ENCODE results near the gene PGBD4. TPM values are rescaled to one million over a fixed set of nuclear protein-coding genes. Genes with fewer than 3 reads are reported as not detected.

The PGBD4 gene
- total RNA-seq, 1 experiment from 2014 or later, result 1.5 TPM

DNA sequence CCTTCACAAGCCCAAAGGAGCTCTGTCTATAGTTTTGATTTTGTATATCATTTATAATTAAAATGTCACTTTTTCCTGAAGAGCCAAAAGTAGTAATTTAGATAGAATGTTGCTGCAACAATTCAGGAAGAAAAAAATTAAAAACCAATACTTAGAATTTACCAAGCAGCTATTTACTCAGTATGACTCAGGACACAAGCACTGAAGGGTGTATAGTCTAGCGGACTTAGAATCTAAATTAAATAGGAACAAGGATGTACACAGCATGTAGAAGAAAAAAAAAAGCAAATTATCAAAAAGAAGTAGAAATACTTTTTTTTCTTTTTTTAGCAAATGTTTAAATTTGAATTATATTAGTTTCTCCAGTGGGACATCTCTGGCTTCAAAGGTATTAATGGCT lies 31.6 kb downstream of the PGBD4 start:
- TF ChIP-seq, protein P1, sequence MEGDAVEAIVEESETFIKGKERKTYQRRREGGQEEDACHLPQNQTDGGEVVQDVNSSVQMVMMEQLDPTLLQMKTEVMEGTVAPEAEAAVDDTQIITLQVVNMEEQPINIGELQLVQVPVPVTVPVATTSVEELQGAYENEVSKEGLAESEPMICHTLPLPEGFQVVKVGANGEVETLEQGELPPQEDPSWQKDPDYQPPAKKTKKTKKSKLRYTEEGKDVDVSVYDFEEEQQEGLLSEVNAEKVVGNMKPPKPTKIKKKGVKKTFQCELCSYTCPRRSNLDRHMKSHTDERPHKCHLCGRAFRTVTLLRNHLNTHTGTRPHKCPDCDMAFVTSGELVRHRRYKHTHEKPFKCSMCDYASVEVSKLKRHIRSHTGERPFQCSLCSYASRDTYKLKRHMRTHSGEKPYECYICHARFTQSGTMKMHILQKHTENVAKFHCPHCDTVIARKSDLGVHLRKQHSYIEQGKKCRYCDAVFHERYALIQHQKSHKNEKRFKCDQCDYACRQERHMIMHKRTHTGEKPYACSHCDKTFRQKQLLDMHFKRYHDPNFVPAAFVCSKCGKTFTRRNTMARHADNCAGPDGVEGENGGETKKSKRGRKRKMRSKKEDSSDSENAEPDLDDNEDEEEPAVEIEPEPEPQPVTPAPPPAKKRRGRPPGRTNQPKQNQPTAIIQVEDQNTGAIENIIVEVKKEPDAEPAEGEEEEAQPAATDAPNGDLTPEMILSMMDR (IDR thresholded peaks at IDR 0.05; ENCODE audit: insufficient read depth in 1 of 2, low read depth in 1 of 2, low read length in 1 of 2, severe bottlenecking in 1 of 2, unreplicated experiment in 1 of 2), result no peak
- Mint-ChIP-seq H3K4me3 (ENCODE audit: unreplicated experiment) (no peak overlapping the region), H3K27ac (ENCODE audit: unreplicated experiment) (no peak overlapping the region), H3K27me3 (ENCODE audit: insufficient read depth, unreplicated experiment) (no peaks in the 10 kb centered on the region), H3K9me3 (ENCODE audit: unreplicated experiment) (no peaks in the 10 kb centered on the region), H3K4me1 (ENCODE audit: low read depth, unreplicated experiment) (no peaks in the 10 kb centered on the region), H3K36me3 (ENCODE audit: insufficient read depth, unreplicated experiment) (no peaks in the 10 kb centered on the region)
- ChIA-PET POLR2A (interaction anchor here (0.8 kb wide), 1 partner anchor 11 kb away, joined by 3 read pairs; no protein-coding TSS in a partner anchor), CTCF (no interaction called here)
- Histone ChIP-seq H3K4me1 (no peaks in the 10 kb centered on the region), H3K36me3 (ENCODE audit: control insufficient read depth, insufficient read depth, low read length) (no peaks in the 10 kb centered on the region; the same call in 1 of the 2 replicates), H3K27me3 (replicated peaks; ENCODE audit: control insufficient read depth, insufficient read depth, low read length) (no peaks in the 10 kb centered on the region), H3K4me3 (ENCODE audit: low read depth, low read length) (no peak overlapping the region), H3K9me3 (no peaks in the 10 kb centered on the region)
- intact Hi-C loops (cut with micrococcal nuclease; ENCODE audit: unreplicated experiment), result no loop called here
- DNase-seq, result no peak
- BruUV-seq (replicated peaks), result no TSS peak

DNA sequence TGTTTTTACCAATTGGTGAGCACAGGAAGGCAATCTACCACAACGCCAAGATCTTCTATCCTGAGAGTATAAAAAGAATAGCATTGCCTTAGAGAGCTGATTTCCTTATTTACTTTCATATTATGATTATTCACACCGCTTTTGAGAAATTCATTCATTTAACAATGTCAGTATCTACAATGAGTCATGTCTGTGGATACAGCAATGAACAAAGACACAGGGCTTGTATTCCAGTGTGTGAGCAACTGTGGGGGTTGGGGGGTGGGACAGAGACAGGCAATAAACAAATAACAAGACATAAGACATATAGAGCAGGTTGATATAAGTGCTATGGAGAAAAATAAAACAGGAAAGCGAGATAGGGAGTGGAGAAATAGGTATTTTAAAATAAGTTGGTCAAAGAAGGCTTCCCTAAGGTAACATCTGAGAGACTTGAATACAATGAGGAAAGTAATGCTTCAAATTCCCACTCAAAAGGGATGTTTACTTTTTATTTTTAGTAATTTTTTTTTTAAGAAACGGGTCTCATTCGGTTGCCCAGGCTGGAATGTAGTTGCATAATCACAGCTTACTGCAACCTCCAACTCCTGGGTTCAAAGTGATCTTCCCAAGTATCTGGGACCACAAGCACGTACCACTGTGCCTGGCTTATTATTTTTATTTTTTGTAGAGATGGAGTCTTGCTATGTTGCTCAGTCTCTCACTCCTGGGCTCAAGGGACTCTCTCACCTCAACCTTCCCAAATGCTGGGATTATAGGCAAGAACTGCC lies 45.7 kb downstream of the PGBD4 start:
- ChIA-PET POLR2A (no interaction called here), CTCF (no interaction called here)
- Histone ChIP-seq H3K27me3 (replicated peaks; ENCODE audit: control insufficient read depth, insufficient read depth, low read length) (no peaks in the 10 kb centered on the region), H3K4me3 (ENCODE audit: low read depth, low read length) (no peak overlapping the region), H3K4me1 (no peaks in the 10 kb centered on the region), H3K9me3 (no peaks in the 10 kb centered on the region), H3K36me3 (ENCODE audit: control insufficient read depth, insufficient read depth, low read length) (no peaks in the 10 kb centered on the region)
- TF ChIP-seq, protein P1 (IDR thresholded peaks at IDR 0.05; ENCODE audit: insufficient read depth in 1 of 2, low read depth in 1 of 2, low read length in 1 of 2, severe bottlenecking in 1 of 2, unreplicated experiment in 1 of 2), result no peak
- intact Hi-C loops (cut with micrococcal nuclease; ENCODE audit: unreplicated experiment), result no loop called here
- H3K27ac Mint-ChIP-seq (ENCODE audit: unreplicated experiment), result no peak overlapping the region
- BruUV-seq (replicated peaks), result no TSS peak
- no peaks in the 10 kb centered on the region for H3K9me3 Mint-ChIP-seq (ENCODE audit: unreplicated experiment)
- peaks cover 20% of the 10 kb centered on the region for H3K36me3 Mint-ChIP-seq (ENCODE audit: insufficient read depth, unreplicated experiment)
- no peaks in the 10 kb centered on the region for H3K4me1 Mint-ChIP-seq (ENCODE audit: low read depth, unreplicated experiment)
- no peaks in the 10 kb centered on the region for H3K27me3 Mint-ChIP-seq (ENCODE audit: insufficient read depth, unreplicated experiment)
- no peak for DNase-seq
- H3K4me3 Mint-ChIP-seq (ENCODE audit: unreplicated experiment), result no peak overlapping the region

DNA sequence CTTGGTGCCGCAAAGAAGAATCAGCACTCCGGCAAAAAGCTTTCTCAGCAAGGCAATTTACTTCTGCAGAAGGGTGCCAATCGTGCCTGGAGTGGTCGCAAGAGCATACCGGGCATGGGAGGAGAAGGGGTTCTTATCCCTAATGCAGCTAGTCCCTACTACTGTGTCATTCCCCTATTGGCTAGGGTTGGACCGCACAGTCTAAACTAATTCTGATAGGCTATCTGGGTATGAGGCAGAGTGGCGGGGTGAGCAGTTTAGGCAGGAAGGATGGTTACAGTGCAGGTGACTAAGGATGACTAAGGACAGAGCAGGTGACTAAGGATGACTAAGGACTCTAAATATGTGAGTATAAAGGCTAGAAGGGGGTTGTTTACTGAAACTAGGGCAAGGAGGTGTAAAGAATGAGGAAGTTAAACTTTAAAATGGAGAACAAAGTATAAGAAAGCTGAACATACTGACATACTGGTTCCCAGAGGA lies 52.9 kb downstream of the PGBD4 start:
- no peaks in the 10 kb centered on the region; the same call in 1 of the 2 replicates for H3K36me3 ChIP-seq (ENCODE audit: control insufficient read depth, insufficient read depth, low read length)
- TF ChIP-seq, protein P1 (IDR thresholded peaks at IDR 0.05; ENCODE audit: insufficient read depth in 1 of 2, low read depth in 1 of 2, low read length in 1 of 2, severe bottlenecking in 1 of 2, unreplicated experiment in 1 of 2), result no peak
- no peaks in the 10 kb centered on the region for H3K27me3 Mint-ChIP-seq (ENCODE audit: insufficient read depth, unreplicated experiment)
- intact Hi-C loops (cut with micrococcal nuclease; ENCODE audit: unreplicated experiment), result no loop called here
- H3K4me3 Mint-ChIP-seq (ENCODE audit: unreplicated experiment), result no peak overlapping the region
- peaks cover 33% of the 10 kb centered on the region for H3K9me3 Mint-ChIP-seq (ENCODE audit: unreplicated experiment)
- H3K36me3 Mint-ChIP-seq (ENCODE audit: insufficient read depth, unreplicated experiment), result peaks cover 33% of the 10 kb centered on the region
- H3K4me3 ChIP-seq (ENCODE audit: low read depth, low read length), result no peak overlapping the region
- H3K27ac Mint-ChIP-seq (ENCODE audit: unreplicated experiment), result peak overlapping the region; percentile 72
- no peaks in the 10 kb centered on the region for H3K27me3 ChIP-seq (replicated peaks; ENCODE audit: control insufficient read depth, insufficient read depth, low read length)
- H3K4me1 ChIP-seq, result no peaks in the 10 kb centered on the region
- POLR2A ChIA-PET, result no interaction called here
- CTCF ChIA-PET, result no interaction called here
- peaks cover 13% of the 10 kb centered on the region for H3K9me3 ChIP-seq
- no peaks in the 10 kb centered on the region for H3K4me1 Mint-ChIP-seq (ENCODE audit: low read depth, unreplicated experiment)
- peak in 1 of 2 experiments; percentile 2 for DNase-seq
- no TSS peak for BruUV-seq (replicated peaks)
